ENCODE data around the gene ITFG2. TPM values are rescaled to one million over a fixed set of nuclear protein-coding genes. Genes with fewer than 3 reads are reported as not detected.

Gene ITFG2
- total RNA-seq, 1 experiment from 2014 or later = 41.6 TPM

- no peak overlapping the region for H4K5ac ChIP-seq (ENCODE audit: insufficient read length, low read depth, low read length)
- no peak overlapping the region for H3K9ac ChIP-seq (ENCODE audit: extremely low read depth, insufficient read length, low read length)
- H3K4me3 Mint-ChIP-seq = no peak overlapping the region
- no peak for TF ChIP-seq CTCF (conservative IDR thresholded peaks at IDR 0.05)
- no peak overlapping the region for H4K8ac ChIP-seq (replicated peaks; ENCODE audit: insufficient read length, low read depth, low read length)
- H2AK5ac ChIP-seq (ENCODE audit: insufficient read length, low read length) = no peak overlapping the region
- H3K4me2 ChIP-seq (ENCODE audit: insufficient read depth, insufficient read length, low read length) = no peak overlapping the region
- no peak overlapping the region for H2BK120ac ChIP-seq (ENCODE audit: low read depth, low read length, poor library complexity, severe bottlenecking)
- H2BK5ac ChIP-seq (ENCODE audit: insufficient read length, low read length) = no peak overlapping the region
- H3K18ac ChIP-seq (ENCODE audit: insufficient read length, low read depth, low read length) = no peak overlapping the region
- no peak overlapping the region for H3K56ac ChIP-seq (ENCODE audit: insufficient read length, low read depth, low read length)
- H3K4me1 ChIP-seq (ENCODE audit: insufficient read depth, low read length) = no peaks in the 10 kb centered on the region
- no CpG with 5 or more reads among the region's 3 CpGs for WGBS (ENCODE audit: extremely low coverage, insufficient read length, low lambda C conversion rate)
- no peak for DNase-seq
- H3K27me3 Mint-ChIP-seq (ENCODE audit: low read depth) = peaks cover 5% of the 10 kb centered on the region
- H2BK15ac ChIP-seq (ENCODE audit: low read depth, low read length) = no peak overlapping the region
- H2AFZ ChIP-seq (ENCODE audit: low read length) = no peak overlapping the region
- H3K27ac Mint-ChIP-seq = no peak overlapping the region
- no peak overlapping the region for H2BK20ac ChIP-seq (ENCODE audit: low read depth, low read length, poor library complexity, severe bottlenecking)
- no peak overlapping the region for H3K4ac ChIP-seq (ENCODE audit: low read depth, low read length)
- H3K14ac ChIP-seq (ENCODE audit: insufficient read depth, low read length) = no peak overlapping the region
- H3K23me2 ChIP-seq (ENCODE audit: insufficient read length, low read depth, low read length, poor library complexity, severe bottlenecking) = no peaks in the 10 kb centered on the region
- H2BK12ac ChIP-seq (ENCODE audit: insufficient read length, low read depth, low read length) = no peak overlapping the region
- no peak overlapping the region for H4K91ac ChIP-seq (ENCODE audit: insufficient read length, low read depth, low read length)
- no peak overlapping the region for H3T11ph ChIP-seq (ENCODE audit: low read length)
- no peaks in the 10 kb centered on the region for H3K79me1 ChIP-seq (ENCODE audit: insufficient read depth, low read depth, low read length, poor library complexity, severe bottlenecking)
- H3K79me2 ChIP-seq (ENCODE audit: insufficient read depth, low read length) = no peaks in the 10 kb centered on the region
- H3K27me3 ChIP-seq (ENCODE audit: insufficient read depth, low read length) = no peaks in the 10 kb centered on the region
- peaks cover 13 to 34% of the 10 kb centered on the region in 2 experiments for H3K4me1 Mint-ChIP-seq
- H3K36me3 Mint-ChIP-seq (ENCODE audit: insufficient read depth in 1 of 3, low read depth in 3 of 3) = peaks cover 0 to 4% (median 2%) of the 10 kb centered on the region in 3 experiments; a peak in 1 of 7 replicates
- H4K20me1 ChIP-seq (ENCODE audit: control insufficient read depth, insufficient read depth, insufficient read length) = no peaks in the 10 kb centered on the region
- H3K9me3 ChIP-seq (ENCODE audit: control insufficient read depth, low read depth, low read length) = no peaks in the 10 kb centered on the region
- no peak overlapping the region for H3K23ac ChIP-seq (ENCODE audit: insufficient read length, low read depth, low read length)
- no peaks in the 10 kb centered on the region for H3K9me3 Mint-ChIP-seq
- no peak overlapping the region for H3K27ac ChIP-seq (ENCODE audit: insufficient read length, low read depth, low read length)
These were observed 39.5 kb downstream of the ITFG2 start for GRCh38 chr12:2851931-2852330.
